Caki2 (cell line): Measurements from ENCODE around the gene MC1R. TPM values are rescaled to one million over a fixed set of nuclear protein-coding genes. Genes with fewer than 3 reads are reported as not detected.
"Not testable (repeated sequence)": the region's sequence is repeated elsewhere in the genome, so short reads cannot be mapped to it uniquely, and the experiment has no call there.

Source experiments
- DNase-seq: peaks from one replicate; pipeline ENCODE4 v3.0.0-alpha.2; 2015; ENCODE audit warnings: low read depth
- in situ Hi-C: cut with HindIII; loops from 2 replicates; pipeline ENCODE4 v1.10.0; 2016; ENCODE audit warnings: low sequenced_read_pairs, low pct_unique_long_range_greater_than_20kb, mixed read lengths
- total RNA-seq: library from RNA; depleted of rRNA; stranded (reverse); fragments of >200 nt; shearing (Covaris generic); gene quantifications from 2 replicates; pipeline ENCODE4 v1.2.3, GENCODE V29; 2014; ENCODE audit warnings: low replicate concordance

Gene MC1R
- total RNA-seq, 1 experiment from 2014 or later, result 12.3 TPM

- in situ Hi-C loops, result no loop called here
- DNase-seq, result no peak
These were observed 7.8 kb upstream of the MC1R start for GRCh38 chr16:89910717-89911354.

- in situ Hi-C loops, result no loop called here
- DNase-seq, result no peak
These were observed 7.3 kb upstream of the MC1R start for GRCh38 chr16:89911375-89911774.

GRCh38 chr16:89912143-89912542 lies 6.5 kb upstream of the MC1R start:
- no peak for DNase-seq
- in situ Hi-C loops, result no loop called here

- DNase-seq, result no peak
- in situ Hi-C loops, result no loop called here
These were observed 6.0 kb upstream of the MC1R start for GRCh38 chr16:89912627-89913026.

- in situ Hi-C loops, result no loop called here
- no peak for DNase-seq
These were observed 5.0 kb upstream of the MC1R start for GRCh38 chr16:89913408-89914387.

GRCh38 chr16:89914642-89915285 lies 3.9 kb upstream of the MC1R start:
- DNase-seq, in situ Hi-C loops: not testable (repeated sequence)

GRCh38 chr16:89915303-89916232 lies 3.1 kb upstream of the MC1R start:
- in situ Hi-C loops, result no loop called here
- DNase-seq, result no peak

- DNase-seq, result peak; percentile 92
- in situ Hi-C loops, result no loop called here
These were observed 749 bp upstream of the MC1R start for GRCh38 chr16:89917773-89918452.

GRCh38 chr16:89919535-89920406 lies 1.1 kb downstream of the MC1R start:
- in situ Hi-C loops, result no loop called here
- no peak for DNase-seq

GRCh38 chr16:89920723-89921122 lies 2.1 kb downstream of the MC1R start:
- in situ Hi-C loops, result no loop called here
- no peak for DNase-seq

GRCh38 chr16:89921131-89921701 lies 2.6 kb downstream of the MC1R start:
- in situ Hi-C loops, result no loop called here
- DNase-seq, result no peak

- peak; percentile 85 for DNase-seq
- in situ Hi-C loops, result no loop called here
These were observed 3.2 kb downstream of the MC1R start for GRCh38 chr16:89921702-89922476.

GRCh38 chr16:89922477-89922883 lies 3.8 kb downstream of the MC1R start:
- in situ Hi-C loops, result no loop called here
- DNase-seq, result peak; percentile 91

GRCh38 chr16:89922884-89923639 lies 4.4 kb downstream of the MC1R start, which contains the start of gene TUBB3:
Gene TUBB3, plus strand, starts transcription at chr16:89923342. Its CDS starts 60 bp downstream, at chr16:89923402.
- DNase-seq, result peak; percentile 85
- in situ Hi-C loops, result no loop called here
